Activated T-cell treated with anti-CD3 and anti-CD28 coated beads, Interleukin-2, amount 50 U/mL, for 4 hours (primary cell): ENCODE data around the gene TMEM100. TPM values are rescaled to one million over a fixed set of nuclear protein-coding genes. Genes with fewer than 3 reads are reported as not detected.
"Not testable (repeated sequence)": the region's sequence is repeated elsewhere in the genome, so short reads cannot be mapped to it uniquely, and the experiment has no call there.

Experiments
- ATAC-seq, 2 donors: fragments of 200-7000 bp; cut with Tn5 transposase; one replicate each; pipeline ENCODE4 v1.10.0; 2021
- DNase-seq: peaks from one replicate; pipeline ENCODE4 v3.0.0-alpha.2; 2020
- H3K27me3 Mint-ChIP-seq: one replicate; pipeline ENCODE4 v1.8.0; 2021; ENCODE audit warnings: low read depth, mixed read lengths
- H3K36me3 Mint-ChIP-seq: one replicate; pipeline ENCODE4 v1.8.0; 2022; ENCODE audit warnings: mixed read lengths; ENCODE audit not compliant: insufficient read depth
- H3K4me1 Mint-ChIP-seq: one replicate; pipeline ENCODE4 v1.8.0; 2021; ENCODE audit warnings: low read depth, mixed read lengths
- H3K4me3 Mint-ChIP-seq: one replicate; pipeline ENCODE4 v1.8.0; 2021; ENCODE audit warnings: mild to moderate bottlenecking, moderate library complexity, mixed read lengths
- H3K9me3 Mint-ChIP-seq: one replicate; pipeline ENCODE4 v1.8.0; 2021; ENCODE audit warnings: mixed read lengths
- total RNA-seq, 3 donors: library from RNA; stranded (reverse); gene quantifications; one replicate each; pipeline ENCODE4 v1.2.1, GENCODE V29; 2021

The TMEM100 gene
- total RNA-seq, 3 donors from 2014 or later = not detected

DNA sequence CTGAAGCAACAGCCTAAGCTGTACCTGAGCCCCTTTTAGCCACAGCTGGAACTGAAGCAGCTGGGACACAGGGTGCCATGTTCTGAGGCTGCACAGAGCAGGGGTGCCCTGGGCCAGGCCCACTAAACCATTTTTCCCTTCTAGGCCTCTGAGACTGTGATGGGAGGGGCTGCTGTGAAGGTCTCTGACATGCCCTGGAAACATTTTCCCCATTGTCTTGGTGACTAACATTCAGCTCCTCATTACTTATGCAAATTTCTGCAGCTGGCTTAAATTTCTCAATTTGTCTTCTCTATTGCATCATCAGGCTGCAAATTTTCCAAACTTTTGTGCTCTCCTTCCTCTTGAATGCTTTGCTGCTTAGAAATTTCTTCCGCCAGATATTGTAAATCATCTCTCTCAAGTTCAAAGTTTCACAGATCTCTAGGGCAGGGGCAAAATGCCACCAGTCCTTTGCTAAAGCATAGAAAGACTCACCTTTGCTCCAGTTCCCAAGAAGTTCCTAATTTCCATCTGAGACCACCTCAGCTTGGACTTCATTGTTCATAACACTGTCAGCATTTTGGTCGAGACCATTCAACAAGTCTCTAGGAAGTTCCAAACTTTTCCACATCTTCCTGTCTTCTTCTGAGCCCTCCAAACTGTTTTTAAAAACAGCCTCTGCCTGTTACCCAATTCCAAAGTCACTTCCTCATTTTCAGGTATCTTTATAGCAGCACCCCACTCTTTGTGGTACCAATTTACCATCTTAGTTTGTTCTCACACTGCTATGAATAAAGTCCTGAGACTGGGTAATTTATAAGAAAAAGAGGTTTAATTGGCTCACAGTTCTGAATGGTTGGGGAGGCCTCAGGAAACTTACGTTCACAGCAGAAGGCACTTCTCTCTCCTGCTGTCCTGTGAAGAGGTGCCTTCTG lies 49.8 kb downstream of the TMEM100 start:
- Mint-ChIP-seq H3K27me3 (peaks cover 17% of the 10 kb centered on the region), H3K4me3 (no peak overlapping the region), H3K36me3 (no peaks in the 10 kb centered on the region), H3K4me1 (no peaks in the 10 kb centered on the region), H3K9me3 (no peaks in the 10 kb centered on the region)
- no peak for DNase-seq
- no peak for ATAC-seq

DNA sequence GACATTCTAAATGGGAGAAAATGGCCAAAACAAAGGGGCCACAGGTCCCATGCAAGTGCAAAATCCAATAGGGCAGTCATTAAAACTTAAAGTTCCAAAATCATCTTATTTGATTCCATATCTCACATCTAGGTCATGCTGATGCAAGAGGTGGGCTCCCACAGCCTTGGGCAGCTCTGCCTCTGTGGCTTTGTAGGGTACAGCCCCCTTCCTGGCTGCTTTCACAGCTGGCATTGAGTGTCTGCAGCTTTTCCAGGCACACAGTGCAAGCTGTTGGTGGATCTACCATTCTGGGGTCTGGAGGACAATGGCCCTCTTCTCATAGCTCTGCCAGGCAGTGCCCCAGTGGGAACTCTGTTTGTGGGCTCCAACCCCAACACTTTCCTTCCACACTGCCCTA lies 50.7 kb downstream of the TMEM100 start:
- not testable (repeated sequence) for H3K4me1 Mint-ChIP-seq, H3K9me3 Mint-ChIP-seq, H3K4me3 Mint-ChIP-seq, DNase-seq, ATAC-seq, H3K36me3 Mint-ChIP-seq
- H3K27me3 Mint-ChIP-seq = peaks cover 20% of the 10 kb centered on the region

Other genes starting within 250 kb of the TMEM100 start
- gene SMIM36, start 211.4 kb downstream of the TMEM100 start, total RNA-seq = not detected
- gene PCTP, start 28.2 kb upstream of the TMEM100 start, total RNA-seq = 1 to 10 TPM; 3.4 to 4.1 (median 3.8) TPM